HCT116 (cell line): ENCODE measurements around the gene TARS2.

ENCODE experiments used
- CEBPB ChIP-seq: IDR thresholded peaks from 2 replicates; pipeline ENCODE4 v1.6.1; 2012; ENCODE audit warnings: low read depth
- EGR1 ChIP-seq: IDR thresholded peaks from 2 replicates; pipeline ENCODE4 v1.6.1; 2012; ENCODE audit warnings: low read depth
- EZH2 ChIP-seq: fragments of 200-600 bp; sonication (generic); IDR thresholded peaks from 2 replicates; pipeline ENCODE4 v1.6.1; 2017; ENCODE audit warnings: antibody characterized with exemption, mixed run types
- JUND ChIP-seq: IDR thresholded peaks from 2 replicates; pipeline ENCODE4 v1.6.1; 2012
- MAX ChIP-seq: IDR thresholded peaks from 2 replicates; pipeline ENCODE4 v1.6.1; 2012
- POLR2A ChIP-seq: IDR thresholded peaks from 2 replicates; pipeline ENCODE4 v1.7.0; 2011; ENCODE audit warnings: borderline replicate concordance; ENCODE audit not compliant: insufficient read depth, insufficient read length; ENCODE audit errors: extremely low read depth
- YY1 ChIP-seq: IDR thresholded peaks from 2 replicates; pipeline ENCODE4 v1.6.1; 2011; ENCODE audit warnings: low read length, low read depth, moderate library complexity, mild to moderate bottlenecking; ENCODE audit not compliant: insufficient replicate concordance; ENCODE audit errors: extremely low read depth
- TF ChIP-seq, protein P1 (sequence below), 3 experiments: fragments of 200-600 bp in 1 of 3; sonication (generic) in 1 of 3; IDR thresholded peaks in 2 of 3; conservative IDR thresholded peaks in 1 of 3; 2 replicates each; pipeline ENCODE4 v1.5.1; 2012 to 2017; ENCODE audit warnings: low read depth in 2 of 3, low read length in 2 of 3, antibody characterized with exemption in 1 of 3, borderline replicate concordance in 1 of 3, control low read depth in 1 of 3, mild to moderate bottlenecking in 1 of 3, mixed read lengths in 1 of 3, mixed run types in 1 of 3, moderate library complexity in 1 of 3; ENCODE audit not compliant: insufficient read depth in 1 of 3

DNA sequence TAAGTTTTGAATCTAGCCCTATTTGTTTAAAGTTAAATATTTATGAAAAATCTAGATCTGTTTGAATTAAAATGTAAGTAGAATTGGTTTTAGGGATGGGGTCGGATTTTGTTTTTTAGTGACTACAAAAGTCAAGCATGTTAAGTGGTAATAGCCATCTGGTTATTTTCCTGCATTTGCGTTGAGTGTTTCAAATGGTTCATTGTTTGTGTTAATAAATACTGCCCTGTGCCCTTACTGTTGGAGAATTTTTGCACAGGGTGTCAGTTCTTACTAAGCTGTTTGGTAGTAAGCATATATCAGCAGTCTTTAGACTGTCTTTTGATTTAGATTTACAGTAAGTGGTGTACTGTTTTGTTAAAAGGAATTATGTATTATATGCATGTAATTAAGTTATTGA, 46.1 kb upstream of the TARS2 start:
- TF ChIP-seq, protein P1, sequence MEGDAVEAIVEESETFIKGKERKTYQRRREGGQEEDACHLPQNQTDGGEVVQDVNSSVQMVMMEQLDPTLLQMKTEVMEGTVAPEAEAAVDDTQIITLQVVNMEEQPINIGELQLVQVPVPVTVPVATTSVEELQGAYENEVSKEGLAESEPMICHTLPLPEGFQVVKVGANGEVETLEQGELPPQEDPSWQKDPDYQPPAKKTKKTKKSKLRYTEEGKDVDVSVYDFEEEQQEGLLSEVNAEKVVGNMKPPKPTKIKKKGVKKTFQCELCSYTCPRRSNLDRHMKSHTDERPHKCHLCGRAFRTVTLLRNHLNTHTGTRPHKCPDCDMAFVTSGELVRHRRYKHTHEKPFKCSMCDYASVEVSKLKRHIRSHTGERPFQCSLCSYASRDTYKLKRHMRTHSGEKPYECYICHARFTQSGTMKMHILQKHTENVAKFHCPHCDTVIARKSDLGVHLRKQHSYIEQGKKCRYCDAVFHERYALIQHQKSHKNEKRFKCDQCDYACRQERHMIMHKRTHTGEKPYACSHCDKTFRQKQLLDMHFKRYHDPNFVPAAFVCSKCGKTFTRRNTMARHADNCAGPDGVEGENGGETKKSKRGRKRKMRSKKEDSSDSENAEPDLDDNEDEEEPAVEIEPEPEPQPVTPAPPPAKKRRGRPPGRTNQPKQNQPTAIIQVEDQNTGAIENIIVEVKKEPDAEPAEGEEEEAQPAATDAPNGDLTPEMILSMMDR (IDR thresholded peaks at IDR 0.05 in 2 of 3, conservative IDR thresholded peaks at IDR 0.05 in 1 of 3; ENCODE audit: borderline replicate concordance in 1 of 3, insufficient read depth in 1 of 3, low read depth in 2 of 3, low read length in 2 of 3): no peak
- TF ChIP-seq POLR2A (no peak), MAX (no peak), YY1 (no peak), JUND (no peak), EZH2 (no peak), EGR1 (no peak), CEBPB (no peak)
